K562 (cell line): ENCODE results near the gene ZNF689. TPM values are rescaled to one million over a fixed set of nuclear protein-coding genes. Genes with fewer than 3 reads are reported as not detected.

Experiments used
- CCNT2 ChIP-seq: IDR thresholded peaks from 2 replicates; pipeline ENCODE4 v1.6.1; 2011; ENCODE audit warnings: borderline replicate concordance, low read depth, mild to moderate bottlenecking, moderate library complexity, mixed read lengths, low read length; ENCODE audit not compliant: insufficient read length; ENCODE audit errors: extremely low read depth
- CHD4 ChIP-seq: fragments of 200-600 bp; sonication (generic); IDR thresholded peaks from 3 replicates; pipeline ENCODE4 v1.6.1; 2012; ENCODE audit warnings: low read depth, mild to moderate bottlenecking, mixed read lengths, low read length, inconsistent platforms; ENCODE audit not compliant: insufficient read depth, insufficient replicate concordance, poor library complexity, severe bottlenecking
- E4F1 ChIP-seq: fragments of 250-450 bp; sonication (Bioruptor Pico); IDR thresholded peaks from 2 replicates; pipeline ENCODE4 v1.5.0; 2021; ENCODE audit warnings: mild to moderate bottlenecking, borderline replicate concordance
- ELF2 ChIP-seq: fragments of 250-450 bp; sonication (Bioruptor Pico); IDR thresholded peaks from 2 replicates; pipeline ENCODE4 v1.5.0; 2021; ENCODE audit warnings: mild to moderate bottlenecking
- FOXM1 ChIP-seq, 2 experiments: fragments of 450-650 bp in 1 of 2; sonication (generic) in 1 of 2; formaldehyde crosslinking in 1 of 2; IDR thresholded peaks; 2 replicates each; pipeline versions ENCODE4 v1.6.1 to v1.9.0; 2017 to 2022; ENCODE audit warnings: low read depth in 2 of 2, mild to moderate bottlenecking in 2 of 2, missing genetic modification reagents in 1 of 2, moderate library complexity in 1 of 2
- GABPB1 ChIP-seq: sonication (generic); formaldehyde crosslinking; IDR thresholded peaks from 2 replicates; pipeline ENCODE4 v1.8.0; 2022; ENCODE audit warnings: mild to moderate bottlenecking, missing genetic modification reagents
- MAX ChIP-seq: sonication (generic); formaldehyde crosslinking; IDR thresholded peaks from 2 replicates; pipeline ENCODE4 v1.9.0; 2022; ENCODE audit warnings: mild to moderate bottlenecking, missing genetic modification reagents
- MLX ChIP-seq, 2 experiments: fragments of 450-650 bp in 1 of 2; sonication (generic) in 1 of 2; formaldehyde crosslinking; conservative IDR thresholded peaks; 2 replicates each; pipeline versions ENCODE4 v1.4.0 to v1.8.1; 2020 to 2022; ENCODE audit warnings: mild to moderate bottlenecking in 1 of 2, missing genetic modification reagents in 1 of 2
- NCOR1 ChIP-seq: fragments of 450-650 bp; IDR thresholded peaks from 2 replicates; pipeline ENCODE4 v1.6.1; 2016; ENCODE audit warnings: mild to moderate bottlenecking, moderate library complexity
- NR3C1 ChIP-seq: sonication (generic); formaldehyde crosslinking; IDR thresholded peaks from 2 replicates; pipeline ENCODE4 v1.8.1; 2022; ENCODE audit warnings: missing genetic modification reagents
- POU5F1 ChIP-seq: fragments of 150-350 bp; IDR thresholded peaks from 2 replicates; pipeline ENCODE4 v1.6.1; 2014; ENCODE audit warnings: borderline replicate concordance, low read length, low read depth, mild to moderate bottlenecking; ENCODE audit not compliant: partially characterized antibody
- SFPQ ChIP-seq: fragments of 200-400 bp; formaldehyde crosslinking; IDR thresholded peaks from 2 replicates; pipeline ENCODE4 v1.6.1; 2017; ENCODE audit warnings: mild to moderate bottlenecking, low read depth, low read length, moderate library complexity
- STAT5A ChIP-seq: IDR thresholded peaks from 2 replicates; pipeline ENCODE4 v1.6.1; 2012; ENCODE audit warnings: low read length, inconsistent platforms, borderline replicate concordance
- TAF9B ChIP-seq: fragments of 450-650 bp; IDR thresholded peaks from 2 replicates; pipeline ENCODE4 v1.6.1; 2018; ENCODE audit warnings: mild to moderate bottlenecking; ENCODE audit not compliant: partially characterized antibody
- ZFX ChIP-seq: sonication (generic); formaldehyde crosslinking; IDR thresholded peaks from 2 replicates; pipeline ENCODE4 v1.8.0; 2022; ENCODE audit warnings: mild to moderate bottlenecking, missing genetic modification reagents, moderate library complexity
- ZNF398 ChIP-seq: fragments of 250-450 bp; sonication (Bioruptor Pico); IDR thresholded peaks from 2 replicates; pipeline ENCODE4 v1.8.0; 2021; ENCODE audit warnings: moderate library complexity, mild to moderate bottlenecking, inconsistent platforms
- ZSCAN29 ChIP-seq: fragments of 450-650 bp; IDR thresholded peaks from 2 replicates; pipeline ENCODE4 v1.6.1; 2017
- polyA plus RNA-seq, 8 experiments: library from polyadenylated mRNA; depleted of rRNA in 4 of 8; stranded (reverse) in 5 of 8; unstranded in 3 of 8; fragments of >200 nt; fragmentation: Nextera tagmentation in 2 of 8; fragmentation: Illumina TruSeq in 1 of 8; extraction: Ambion mirVana in 2 of 8; extraction: Trizol in 1 of 8; gene quantifications; 2 replicates each; pipeline versions ENCODE4 v1.2.1 to v1.2.3, GENCODE V29; 2011 to 2014; ENCODE audit warnings: inconsistent platforms in 1 of 8, missing spikeins in 1 of 8
- total RNA-seq, 7 experiments: library from RNA; depleted of rRNA in 6 of 7; stranded (reverse); fragments of >200 nt in 6 of 7; fragmentation: Illumina TruSeq in 2 of 7; extraction: Trizol in 2 of 7; gene quantifications; 2 replicates each; pipeline versions ENCODE4 v1.2.1 to v1.2.3, GENCODE V29; 2011 to 2021; ENCODE audit warnings: low replicate concordance in 1 of 7

ZNF689 gene
- total and polyA plus RNA-seq, 9 of the 15 experiments (the other 6 are each of a cell fraction or from before 2014, with no cell fraction given): 5.4 to 15.4 (median 10.8) TPM

GRCh38 chr16:30657866-30658730 is 47.9 kb upstream of the ZNF689 start, which contains the start of gene FBRS (continued):
- TF ChIP-seq E4F1 (CRISPR knock-in tag) (no peak), CHD4 (no peak), ZFX (CRISPR knock-in tag) (peak; percentile 50; the same call in 1 of the 2 replicates), NCOR1 (peak; percentile 83), ZNF398 (CRISPR knock-in tag) (no peak), POU5F1 (peak; percentile 62), TAF9B (no peak), STAT5A (no peak), CCNT2 (peak; percentile 95), FOXM1 (IDR thresholded peaks at IDR 0.05; ENCODE audit: low read depth) (no peak), FOXM1 (CRISPR knock-in tag; IDR thresholded peaks at IDR 0.05; ENCODE audit: low read depth) (0 out of 2 replicates have a peak, but pooled peaks have one; percentile 27), MAX (peak; percentile 76), MLX (CRISPR knock-in tag; conservative IDR thresholded peaks at IDR 0.05) (no peak), SFPQ (no peak), NR3C1 (CRISPR knock-in tag) (no peak), GABPB1 (peak; percentile 84), ELF2 (CRISPR knock-in tag) (no peak; the same call in 1 of the 2 replicates), ZSCAN29 (no peak)
